SU-DHL-6 (cell line): Measurements from ENCODE around the gene TMEM33.

ENCODE experiments used
- H2AFZ ChIP-seq: fragments of 200-600 bp; sonication (generic); 2 replicates; pipeline ENCODE4 v1.6.1; 2014; ENCODE audit warnings: low read depth, mild to moderate bottlenecking, moderate library complexity, mixed read lengths, antibody characterized with exemption, low read length; ENCODE audit not compliant: severe bottlenecking
- H3F3A ChIP-seq: fragments of 200-600 bp; shearing (Covaris generic); 2 replicates; pipeline ENCODE4 v1.6.0; 2016; ENCODE audit warnings: antibody characterized with exemption, mild to moderate bottlenecking; ENCODE audit not compliant: insufficient read depth
- H3K27ac ChIP-seq: fragments of 200-600 bp; sonication (generic); 2 replicates; pipeline ENCODE4 v1.5.1; 2016; ENCODE audit warnings: low read depth, mild to moderate bottlenecking, low read length, moderate library complexity, mixed read lengths
- H3K27me3 ChIP-seq: fragments of 200-600 bp; sonication (generic), shearing (Covaris generic); 2 replicates; pipeline ENCODE4 v1.6.0; 2014; ENCODE audit warnings: mild to moderate bottlenecking, low read length
- H3K36me3 ChIP-seq: fragments of 200-600 bp; sonication (generic); 2 replicates; pipeline ENCODE4 v1.6.1; 2014; ENCODE audit warnings: mild to moderate bottlenecking, low read length, mixed read lengths
- H3K4me2 ChIP-seq: fragments of 300-600, 200-600 bp; shearing (Covaris generic), sonication (generic); 2 replicates; pipeline ENCODE4 v1.6.0; 2014; ENCODE audit warnings: low read length, low read depth, mild to moderate bottlenecking; ENCODE audit not compliant: poor library complexity, severe bottlenecking
- H3K4me3 ChIP-seq: fragments of 200-600 bp; sonication (generic); 2 replicates; pipeline ENCODE4 v1.5.1; 2014; ENCODE audit warnings: antibody characterized with exemption, low read length, mild to moderate bottlenecking, mixed read lengths; ENCODE audit not compliant: insufficient read depth, poor library complexity, severe bottlenecking
- H3K79me2 ChIP-seq: fragments of 200-600 bp; sonication (generic); 2 replicates; pipeline ENCODE4 v1.6.1; 2014; ENCODE audit warnings: mild to moderate bottlenecking, low read length, moderate library complexity; ENCODE audit not compliant: insufficient read depth
- H3K9ac ChIP-seq: fragments of 200-600 bp; sonication (generic); 2 replicates; pipeline ENCODE4 v1.7.0; 2014; ENCODE audit warnings: mild to moderate bottlenecking, low read length
- H3K9me2 ChIP-seq: fragments of 200-600 bp; sonication (generic); replicated peaks from 2 replicates; pipeline ENCODE4 v1.6.1; 2014; ENCODE audit warnings: low read length; ENCODE audit not compliant: insufficient read depth
- H3K9me3 ChIP-seq: fragments of 200-600 bp; sonication (generic); 2 replicates; pipeline ENCODE4 v1.6.1; 2014; ENCODE audit warnings: low read length, mixed read lengths; ENCODE audit not compliant: insufficient read depth
- H4K20me1 ChIP-seq: fragments of 200-600 bp; sonication (generic); 2 replicates; pipeline ENCODE4 v1.6.1; 2014; ENCODE audit warnings: low read depth, mild to moderate bottlenecking, antibody characterized with exemption, low read length, moderate library complexity, mixed read lengths
- CTCF ChIP-seq: fragments of 200-600 bp; sonication (generic); IDR thresholded peaks from one replicate; pipeline ENCODE4 v1.5.1; 2017; ENCODE audit warnings: antibody characterized with exemption, mild to moderate bottlenecking, low read length, moderate library complexity; ENCODE audit not compliant: insufficient read depth, poor library complexity, severe bottlenecking
- EZH2phosphoT487 ChIP-seq: fragments of 200-600 bp; sonication (generic), shearing (Covaris generic); conservative IDR thresholded peaks from 2 replicates; pipeline ENCODE4 v1.6.1; 2018; ENCODE audit warnings: mild to moderate bottlenecking, antibody characterized with exemption, low read length, moderate library complexity, mixed read lengths

Gene TMEM33

GRCh38 chr4:41976775-41977516 lies 41.7 kb downstream of the TMEM33 start:
- H3K9me3 ChIP-seq = no peaks in the 10 kb centered on the region
- H3K9ac ChIP-seq = no peak overlapping the region
- no peaks in the 10 kb centered on the region for H3F3A ChIP-seq
- no peak overlapping the region for H3K4me2 ChIP-seq
- H2AFZ ChIP-seq = no peak overlapping the region
- H4K20me1 ChIP-seq = no peaks in the 10 kb centered on the region
- H3K27me3 ChIP-seq = no peaks in the 10 kb centered on the region
- no peaks in the 10 kb centered on the region for H3K36me3 ChIP-seq
- H3K4me3 ChIP-seq = no peak overlapping the region
- H3K79me2 ChIP-seq = no peaks in the 10 kb centered on the region
- no peak overlapping the region for H3K27ac ChIP-seq
- H3K9me2 ChIP-seq = no peaks in the 10 kb centered on the region
- TF ChIP-seq CTCF (no peak), EZH2phosphoT487 (no peak)

GRCh38 chr4:41977709-41978108 lies 42.5 kb downstream of the TMEM33 start:
- no peak overlapping the region for H2AFZ ChIP-seq
- H3K4me2 ChIP-seq = no peak overlapping the region
- H3K36me3 ChIP-seq = no peaks in the 10 kb centered on the region
- no peaks in the 10 kb centered on the region for H3K9me3 ChIP-seq
- H4K20me1 ChIP-seq = no peaks in the 10 kb centered on the region
- no peaks in the 10 kb centered on the region for H3K79me2 ChIP-seq
- no peak overlapping the region for H3K4me3 ChIP-seq
- no peaks in the 10 kb centered on the region for H3K9me2 ChIP-seq
- TF ChIP-seq EZH2phosphoT487 (no peak), CTCF (no peak)
- no peak overlapping the region for H3K27ac ChIP-seq
- H3K9ac ChIP-seq = no peak overlapping the region
- no peaks in the 10 kb centered on the region for H3K27me3 ChIP-seq
- no peaks in the 10 kb centered on the region for H3F3A ChIP-seq

- Histone ChIP-seq H3K4me2 (no peak within 1 kb of the TSS), H4K20me1 (no peaks in the 10 kb centered on the region), H3F3A (no peaks in the 10 kb centered on the region), H3K36me3 (no peaks in the 10 kb centered on the region), H3K9me3 (no peaks in the 10 kb centered on the region), H3K79me2 (no peaks in the 10 kb centered on the region), H3K9ac (no peak within 1 kb of the TSS), H3K27me3 (no peaks in the 10 kb centered on the region), H3K27ac (no peak within 1 kb of the TSS), H2AFZ (no peak within 1 kb of the TSS), H3K4me3 (no peak within 1 kb of the TSS), H3K9me2 (no peaks in the 10 kb centered on the region)
- no peak for TF ChIP-seq CTCF
- TF ChIP-seq EZH2phosphoT487 = no peak
Observed at GRCh38 chr4:41981456-41981855, 46.2 kb downstream of the TMEM33 start, which contains the start of gene DCAF4L1. Gene DCAF4L1, plus strand, starts transcription at chr4:41981756. Its CDS starts 37 bp downstream, at chr4:41981793.
